Breast epithelium (tissue), 4 donors: ENCODE results near the gene UGT1A4. TPM values are rescaled to one million over a fixed set of nuclear protein-coding genes. Genes with fewer than 3 reads are reported as not detected.
"Not testable (repeated sequence)": the region's sequence is repeated elsewhere in the genome, so short reads cannot be mapped to it uniquely, and the experiment has no call there.

Experiments
- DNase-seq, 2 donors: peaks; one replicate each; pipeline ENCODE4 v3.0.0-alpha.2; 2019; ENCODE audit warnings: low spot score in 2 of 2
- H3K27ac ChIP-seq, 2 donors: fragments of 200-600 bp; sonication (generic) in 1 of 2; one replicate each; pipeline ENCODE4 v1.5.1; 2016 to 2019; ENCODE audit warnings: mild to moderate bottlenecking in 1 of 2
- H3K27me3 ChIP-seq, 2 donors: fragments of 200-600 bp; sonication (generic) in 1 of 2; one replicate each; pipeline versions ENCODE4 v1.5.1 to v1.6.0; 2017 to 2019; ENCODE audit warnings: control low read depth in 1 of 2, mild to moderate bottlenecking in 1 of 2
- H3K36me3 ChIP-seq: fragments of 200-600 bp; one replicate; pipeline ENCODE4 v1.5.1; 2019
- H3K4me1 ChIP-seq, 2 donors: fragments of 200-600 bp; sonication (generic); one replicate each; pipeline ENCODE4 v1.5.1; 2016 to 2019; ENCODE audit warnings: control low read depth in 1 of 2
- H3K4me3 ChIP-seq, 3 donors: fragments of 200-600 bp; sonication (generic); 1 replicate in 2 of 3; 2 replicates in 1 of 3; pipeline ENCODE4 v1.5.1; 2016 to 2019; ENCODE audit warnings: mild to moderate bottlenecking in 3 of 3, moderate library complexity in 2 of 3
- H3K9me3 ChIP-seq, 2 donors: fragments of 200-600 bp; sonication (generic) in 1 of 2; one replicate each; pipeline ENCODE4 v1.5.1; 2016 to 2019; ENCODE audit warnings: control low read depth in 1 of 2
- CTCF ChIP-seq, 3 donors: fragments of 450-650 bp; IDR thresholded peaks; one replicate each; pipeline ENCODE4 v1.5.1; 2016 to 2017; ENCODE audit warnings: antibody characterized with exemption in 3 of 3, mild to moderate bottlenecking in 3 of 3, moderate library complexity in 3 of 3
- POLR2A ChIP-seq: fragments of 450-650 bp; IDR thresholded peaks from one replicate; pipeline ENCODE4 v1.6.1; 2016; ENCODE audit warnings: antibody characterized with exemption, mild to moderate bottlenecking, moderate library complexity
- POLR2AphosphoS5 ChIP-seq, 3 donors: sonication (generic); formaldehyde crosslinking; IDR thresholded peaks; one replicate each; pipeline ENCODE4 v1.6.1; 2017; ENCODE audit warnings: antibody characterized with exemption in 3 of 3
- intact Hi-C: fragments of 100-400 bp; cut with DNase I; formaldehyde crosslinking; loops from one replicate; pipeline ENCODE4 v1.15.1; 2023; ENCODE audit warnings: low total_unique reads
- total RNA-seq, 3 donors: library from RNA; depleted of rRNA; stranded (reverse); fragments of >200 nt; gene quantifications; one replicate each; pipeline ENCODE4 v1.1.0, GENCODE V29; 2016

Gene UGT1A4
- total RNA-seq, 3 donors from 2014 or later = not detected

GRCh38 chr2:233740870-233741269 lies 22.3 kb downstream of the UGT1A4 start:
- H3K4me1 ChIP-seq = no peaks in the 10 kb centered on the region
- intact Hi-C loops = loop anchor here (5.0 kb wide), 1 partner anchor 146 kb away; no protein-coding TSS in a partner anchor
- TF ChIP-seq CTCF (IDR thresholded peaks at IDR 0.05) (no peak), POLR2A (no peak), POLR2AphosphoS5 (IDR thresholded peaks at IDR 0.05) (no peak)
- no peaks in the 10 kb centered on the region for H3K36me3 ChIP-seq
- H3K9me3 ChIP-seq = no peaks in the 10 kb centered on the region
- no peak overlapping the region for H3K27ac ChIP-seq
- no peak for DNase-seq
- no peaks in the 10 kb centered on the region for H3K27me3 ChIP-seq
- H3K4me3 ChIP-seq = no peak overlapping the region

- no peaks in the 10 kb centered on the region for H3K4me1 ChIP-seq
- intact Hi-C loops = loop anchor here (5.0 kb wide), 1 partner anchor 144 kb away; no protein-coding TSS in a partner anchor
- no peak for DNase-seq
- H3K27me3 ChIP-seq = no peaks in the 10 kb centered on the region
- no peaks in the 10 kb centered on the region for H3K9me3 ChIP-seq
- H3K4me3 ChIP-seq = no peak overlapping the region
- H3K36me3 ChIP-seq = no peaks in the 10 kb centered on the region
- TF ChIP-seq POLR2A (no peak), POLR2AphosphoS5 (IDR thresholded peaks at IDR 0.05) (no peak), CTCF (IDR thresholded peaks at IDR 0.05) (no peak)
- no peak overlapping the region for H3K27ac ChIP-seq
Measured at GRCh38 chr2:233743464-233744259, 25.1 kb downstream of the UGT1A4 start.

- peaks cover 0 to 2% of the 10 kb centered on the region in 2 donors for H3K9me3 ChIP-seq
- H3K36me3 ChIP-seq = no peaks in the 10 kb centered on the region
- no peaks in the 10 kb centered on the region for H3K4me1 ChIP-seq
- TF ChIP-seq POLR2AphosphoS5 (IDR thresholded peaks at IDR 0.05) = no peak
- TF ChIP-seq POLR2A = no peak
- no peak for TF ChIP-seq CTCF (IDR thresholded peaks at IDR 0.05)
- intact Hi-C loops = no loop called here
- H3K27me3 ChIP-seq = no peaks in the 10 kb centered on the region
- no peak for DNase-seq
- no peak overlapping the region for H3K27ac ChIP-seq
- no peak overlapping the region for H3K4me3 ChIP-seq
Measured at GRCh38 chr2:233745073-233745755, 26.7 kb downstream of the UGT1A4 start.

- intact Hi-C loops, H3K36me3 ChIP-seq, H3K4me1 ChIP-seq, DNase-seq, H3K27me3 ChIP-seq, H3K9me3 ChIP-seq, H3K27ac ChIP-seq, H3K4me3 ChIP-seq: not testable (repeated sequence)
Measured at GRCh38 chr2:233745838-233746237, 27.3 kb downstream of the UGT1A4 start.

- intact Hi-C loops = no loop called here
- Histone ChIP-seq H3K27ac (no peak overlapping the region), H3K36me3 (no peaks in the 10 kb centered on the region), H3K9me3 (peaks cover 9 to 17% of the 10 kb centered on the region in 2 donors), H3K4me1 (no peaks in the 10 kb centered on the region), H3K4me3 (no peak overlapping the region), H3K27me3 (no peaks in the 10 kb centered on the region)
- TF ChIP-seq CTCF (IDR thresholded peaks at IDR 0.05) = no peak
- TF ChIP-seq POLR2AphosphoS5 (IDR thresholded peaks at IDR 0.05) = no peak
- TF ChIP-seq POLR2A = no peak
- no peak for DNase-seq
Measured at GRCh38 chr2:233746475-233747282, 28.1 kb downstream of the UGT1A4 start.
